ENCODE data around the gene ARSG. TPM values are rescaled to one million over a fixed set of nuclear protein-coding genes. Genes with fewer than 3 reads are reported as not detected.
"Not testable (repeated sequence)": the region's sequence is repeated elsewhere in the genome, so short reads cannot be mapped to it uniquely, and the experiment has no call there.

The ARSG gene
- polyA plus RNA-seq, 1 experiment = 1.9 TPM

DNA sequence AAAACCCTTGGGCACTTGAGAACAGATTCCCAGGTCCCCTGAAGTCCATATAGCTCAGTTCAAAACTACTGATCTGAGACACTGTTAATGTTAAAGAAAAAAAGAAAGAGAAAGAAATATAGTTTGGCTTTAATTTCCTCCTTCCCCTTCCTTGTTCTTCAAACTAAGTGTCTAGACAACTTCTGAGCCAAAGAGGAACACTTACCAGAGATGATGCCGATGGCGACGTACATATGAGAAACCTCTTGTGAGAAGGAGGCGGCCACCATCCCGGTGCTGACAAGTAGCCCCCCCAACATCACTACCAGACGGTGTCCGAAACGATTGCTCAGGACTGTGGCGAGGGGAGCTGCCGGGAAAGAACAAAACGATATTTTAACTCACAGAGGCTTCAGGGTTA lies 17.6 kb upstream of the ARSG start:
- no peaks in the 10 kb centered on the region for H3K27me3 ChIP-seq (ENCODE audit: control insufficient read depth, insufficient read depth, low read length)
- POLR2A ChIA-PET = no interaction called here
- no peak overlapping the region for H3K27ac ChIP-seq (ENCODE audit: low read depth, low read length)
- peaks cover 8% of the 10 kb centered on the region for H3K9me3 ChIP-seq (ENCODE audit: control insufficient read depth, insufficient read depth, low read length)
- DNase-seq (ENCODE audit: low read depth, low spot score) = no peak
- CTCF ChIA-PET = interaction anchor here (0.6 to 2.3 kb wide), 4 partner anchors 9 to 260 kb away, joined by 3 to 12 read pairs (median 4); no protein-coding TSS in a partner anchor
- H3K4me3 ChIP-seq (ENCODE audit: low read depth, low read length) = no peak overlapping the region
- TF ChIP-seq, protein P1, sequence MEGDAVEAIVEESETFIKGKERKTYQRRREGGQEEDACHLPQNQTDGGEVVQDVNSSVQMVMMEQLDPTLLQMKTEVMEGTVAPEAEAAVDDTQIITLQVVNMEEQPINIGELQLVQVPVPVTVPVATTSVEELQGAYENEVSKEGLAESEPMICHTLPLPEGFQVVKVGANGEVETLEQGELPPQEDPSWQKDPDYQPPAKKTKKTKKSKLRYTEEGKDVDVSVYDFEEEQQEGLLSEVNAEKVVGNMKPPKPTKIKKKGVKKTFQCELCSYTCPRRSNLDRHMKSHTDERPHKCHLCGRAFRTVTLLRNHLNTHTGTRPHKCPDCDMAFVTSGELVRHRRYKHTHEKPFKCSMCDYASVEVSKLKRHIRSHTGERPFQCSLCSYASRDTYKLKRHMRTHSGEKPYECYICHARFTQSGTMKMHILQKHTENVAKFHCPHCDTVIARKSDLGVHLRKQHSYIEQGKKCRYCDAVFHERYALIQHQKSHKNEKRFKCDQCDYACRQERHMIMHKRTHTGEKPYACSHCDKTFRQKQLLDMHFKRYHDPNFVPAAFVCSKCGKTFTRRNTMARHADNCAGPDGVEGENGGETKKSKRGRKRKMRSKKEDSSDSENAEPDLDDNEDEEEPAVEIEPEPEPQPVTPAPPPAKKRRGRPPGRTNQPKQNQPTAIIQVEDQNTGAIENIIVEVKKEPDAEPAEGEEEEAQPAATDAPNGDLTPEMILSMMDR (IDR thresholded peaks at IDR 0.05; ENCODE audit: low read depth, low read length) = no peak

DNA sequence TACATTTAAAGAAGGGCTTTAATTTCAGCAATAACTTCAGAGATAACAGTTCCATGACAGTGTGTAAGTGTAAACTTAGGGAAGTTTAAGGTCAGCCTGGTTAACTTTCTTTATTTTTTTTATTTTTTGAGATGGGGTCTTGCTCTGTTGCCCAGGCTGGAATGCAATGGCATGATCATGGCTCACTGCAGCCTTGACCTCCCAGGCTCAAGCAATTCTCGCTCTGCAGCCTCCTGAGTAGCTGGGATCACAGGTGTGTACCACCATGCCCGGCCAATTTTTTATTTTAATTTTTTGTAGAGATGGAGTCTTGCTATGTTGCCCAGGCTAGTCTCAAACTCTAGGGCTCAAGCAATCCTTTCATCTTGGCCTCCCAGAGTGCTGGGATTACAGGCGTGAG lies 15.0 kb upstream of the ARSG start:
- CTCF ChIA-PET; DNase-seq (ENCODE audit: low read depth, low spot score); H3K27ac ChIP-seq (ENCODE audit: low read depth, low read length); H3K4me3 ChIP-seq (ENCODE audit: low read depth, low read length); H3K27me3 ChIP-seq (ENCODE audit: control insufficient read depth, insufficient read depth, low read length); POLR2A ChIA-PET; H3K9me3 ChIP-seq (ENCODE audit: control insufficient read depth, insufficient read depth, low read length): not testable (repeated sequence)

DNA sequence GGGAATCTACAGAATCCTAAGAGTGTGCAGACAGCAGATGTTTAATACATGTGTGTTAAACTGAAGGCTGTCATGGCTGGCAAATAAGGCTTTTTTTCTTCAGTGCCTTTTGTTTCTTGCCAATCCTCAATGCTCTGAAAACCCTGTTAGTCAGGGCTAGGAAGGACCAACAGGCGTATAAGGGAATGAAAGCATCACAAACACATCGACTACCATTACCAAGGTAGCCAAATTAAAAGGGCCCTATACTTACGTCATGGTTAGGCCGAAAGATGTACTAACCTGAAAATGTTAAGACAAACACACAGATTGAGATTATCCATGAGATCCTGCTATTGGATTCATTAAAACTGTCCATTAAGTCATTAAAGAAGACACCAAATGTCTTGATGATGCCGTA lies 13.5 kb upstream of the ARSG start:
- ChIA-PET CTCF (interaction anchor here (0.7 kb wide), 1 partner anchor 121 kb away, joined by 3 read pairs; no protein-coding TSS in a partner anchor), POLR2A (no interaction called here)
- H3K4me3 ChIP-seq (ENCODE audit: low read depth, low read length) = no peak overlapping the region
- no peak for DNase-seq (ENCODE audit: low read depth, low spot score)
- no peak overlapping the region for H3K27ac ChIP-seq (ENCODE audit: low read depth, low read length)
- peaks cover 8% of the 10 kb centered on the region for H3K9me3 ChIP-seq (ENCODE audit: control insufficient read depth, insufficient read depth, low read length)
- no peaks in the 10 kb centered on the region for H3K27me3 ChIP-seq (ENCODE audit: control insufficient read depth, insufficient read depth, low read length)
- TF ChIP-seq, protein P1 (IDR thresholded peaks at IDR 0.05; ENCODE audit: low read depth, low read length) = no peak

DNA sequence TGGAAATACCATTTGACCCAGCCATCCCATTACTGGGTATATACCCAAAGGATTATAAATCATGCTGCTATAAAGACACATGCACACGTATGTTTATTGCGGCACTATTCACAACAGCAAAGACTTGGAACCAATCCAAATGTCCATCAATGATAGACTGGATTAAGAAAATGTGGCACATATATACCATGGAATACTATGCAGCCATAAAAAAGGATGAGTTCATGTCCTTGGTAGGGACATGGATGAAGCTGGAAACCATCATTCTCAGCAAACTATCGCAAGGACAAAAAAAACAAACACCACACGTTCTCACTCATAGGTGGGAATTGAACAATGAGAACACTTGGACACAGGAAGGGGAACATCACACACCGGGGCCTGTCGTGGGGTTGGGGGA lies 9.3 kb upstream of the ARSG start:
- H3K4me3 ChIP-seq (ENCODE audit: low read depth, low read length); H3K27ac ChIP-seq (ENCODE audit: low read depth, low read length); H3K27me3 ChIP-seq (ENCODE audit: control insufficient read depth, insufficient read depth, low read length); DNase-seq (ENCODE audit: low read depth, low spot score); H3K9me3 ChIP-seq (ENCODE audit: control insufficient read depth, insufficient read depth, low read length); POLR2A ChIA-PET; CTCF ChIA-PET: not testable (repeated sequence)

DNA sequence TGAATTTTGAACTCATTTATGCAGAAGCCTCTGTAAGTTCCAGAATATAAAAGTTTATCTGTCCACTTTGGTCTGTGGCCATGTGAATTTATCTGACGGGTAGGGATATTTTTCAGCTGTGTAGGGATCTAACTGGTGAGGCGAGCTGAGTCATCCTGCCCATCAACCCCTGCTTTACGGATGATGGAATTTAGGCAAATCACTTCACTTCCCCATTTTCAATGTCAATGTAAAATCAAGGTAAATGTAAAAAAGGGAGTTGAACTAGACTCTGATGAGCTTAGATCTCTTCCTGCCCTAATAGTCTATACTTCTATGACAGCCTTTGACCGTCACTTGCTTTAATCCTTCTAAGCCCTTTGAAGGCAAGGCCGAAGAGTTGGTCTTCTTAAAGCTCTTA lies 2.9 kb upstream of the ARSG start:
- Histone ChIP-seq H3K4me3 (ENCODE audit: low read depth, low read length) (no peak overlapping the region), H3K27me3 (ENCODE audit: control insufficient read depth, insufficient read depth, low read length) (peaks cover 16% of the 10 kb centered on the region), H3K9me3 (ENCODE audit: control insufficient read depth, insufficient read depth, low read length) (no peaks in the 10 kb centered on the region; the same call in 1 of the 2 replicates), H3K27ac (ENCODE audit: low read depth, low read length) (no peak overlapping the region)
- no peak for DNase-seq (ENCODE audit: low read depth, low spot score)
- ChIA-PET CTCF (interaction anchor here (0.8 to 3.2 kb wide), 2 partner anchors 111 to 144 kb away, joined by 4 to 13 read pairs; no protein-coding TSS in a partner anchor), POLR2A (no interaction called here)
- TF ChIP-seq, protein P1 (IDR thresholded peaks at IDR 0.05; ENCODE audit: low read depth, low read length) = no peak

DNA sequence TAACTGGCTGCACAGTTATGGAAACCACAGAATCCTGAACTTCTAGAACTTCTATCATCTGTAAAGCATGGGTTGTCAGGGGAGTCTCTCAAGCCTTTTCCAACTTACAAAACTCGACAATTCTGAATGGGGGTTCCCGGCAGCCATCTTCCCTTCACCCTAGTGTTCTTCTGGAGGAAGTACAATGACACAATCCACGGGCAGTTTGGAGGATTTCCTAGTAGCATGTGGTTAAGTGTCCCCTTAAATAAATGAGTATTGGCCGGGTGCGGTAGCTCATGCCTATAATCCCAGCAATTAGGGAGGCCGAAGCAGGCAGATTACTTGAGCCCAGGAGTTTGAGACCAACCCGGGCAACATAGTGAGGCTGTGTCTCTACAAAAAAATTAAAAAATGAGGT lies 2.5 kb upstream of the ARSG start:
- no peaks in the 10 kb centered on the region; the same call in 1 of the 2 replicates for H3K9me3 ChIP-seq (ENCODE audit: control insufficient read depth, insufficient read depth, low read length)
- POLR2A ChIA-PET = no interaction called here
- H3K27ac ChIP-seq (ENCODE audit: low read depth, low read length) = no peak overlapping the region
- CTCF ChIA-PET = interaction anchor here (3.2 kb wide), 1 partner anchor 110 kb away, joined by 13 read pairs; no protein-coding TSS in a partner anchor
- peaks cover 16% of the 10 kb centered on the region for H3K27me3 ChIP-seq (ENCODE audit: control insufficient read depth, insufficient read depth, low read length)
- H3K4me3 ChIP-seq (ENCODE audit: low read depth, low read length) = no peak overlapping the region
- no peak for DNase-seq (ENCODE audit: low read depth, low spot score)
- TF ChIP-seq, protein P1 (IDR thresholded peaks at IDR 0.05; ENCODE audit: low read depth, low read length) = no peak
